HG03280 (cell line): Measurements from ENCODE around the gene TRMT1.

ENCODE experiments used
- ATAC-seq: cut with Tn5 transposase; IDR thresholded peaks from one replicate; pipeline ENCODE4 v1.9.1; 2021; ENCODE audit warnings: mild to moderate bottlenecking, moderate library complexity; ENCODE audit not compliant: unreplicated experiment

TRMT1 gene

DNA sequence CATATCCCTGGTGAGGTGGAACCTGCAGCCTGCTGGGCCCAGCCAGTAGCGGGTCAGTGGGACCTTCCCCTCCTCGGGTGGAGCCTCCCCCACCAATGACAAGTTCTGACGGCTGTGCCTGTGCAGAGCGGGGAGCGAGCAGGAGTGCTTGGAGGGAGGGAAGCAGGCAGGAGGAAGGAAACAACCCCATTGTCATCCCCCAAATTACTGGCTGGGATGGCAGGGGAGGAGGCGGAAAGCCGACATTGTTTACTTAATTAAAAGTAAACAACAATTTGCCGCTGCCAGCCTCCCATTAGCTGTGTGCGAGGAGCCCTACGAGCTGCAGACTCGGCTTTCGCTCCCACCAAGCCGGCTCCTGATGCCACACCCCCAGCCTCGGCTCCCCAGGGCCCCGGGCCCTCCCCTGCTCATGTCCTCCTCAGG, 59.4 kb downstream of the TRMT1 start:
- no peak for ATAC-seq

DNA sequence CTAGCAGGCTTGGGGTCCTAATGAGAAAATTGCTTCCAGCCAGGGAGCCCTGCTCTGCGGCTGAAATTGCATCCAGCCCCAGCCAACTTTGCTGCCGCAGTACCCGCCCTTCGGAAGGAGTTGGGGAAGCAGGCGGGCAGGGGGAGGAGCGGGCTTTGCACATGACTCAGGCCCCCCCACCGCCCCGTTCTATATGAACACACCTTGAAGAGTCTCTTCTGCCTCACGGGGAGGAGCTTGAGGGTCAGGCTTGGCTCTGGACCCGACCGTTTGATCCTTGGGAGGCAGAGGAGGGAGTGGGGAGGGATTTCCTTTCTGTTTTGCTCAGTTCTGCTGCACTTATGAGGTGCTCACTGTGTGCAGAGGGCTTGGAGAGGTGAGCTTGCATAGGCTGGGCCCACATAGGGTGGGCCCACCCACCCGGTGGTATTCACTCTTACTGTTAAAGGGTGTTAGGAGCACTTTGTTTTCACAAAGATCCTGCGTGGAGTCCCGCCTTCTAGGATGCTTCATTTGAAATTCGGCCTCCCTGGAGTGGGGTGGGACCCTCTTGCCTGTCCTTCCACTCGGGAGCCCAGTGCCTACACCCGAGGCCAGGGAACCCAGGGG, 60.4 kb downstream of the TRMT1 start:
- ATAC-seq: no peak

DNA sequence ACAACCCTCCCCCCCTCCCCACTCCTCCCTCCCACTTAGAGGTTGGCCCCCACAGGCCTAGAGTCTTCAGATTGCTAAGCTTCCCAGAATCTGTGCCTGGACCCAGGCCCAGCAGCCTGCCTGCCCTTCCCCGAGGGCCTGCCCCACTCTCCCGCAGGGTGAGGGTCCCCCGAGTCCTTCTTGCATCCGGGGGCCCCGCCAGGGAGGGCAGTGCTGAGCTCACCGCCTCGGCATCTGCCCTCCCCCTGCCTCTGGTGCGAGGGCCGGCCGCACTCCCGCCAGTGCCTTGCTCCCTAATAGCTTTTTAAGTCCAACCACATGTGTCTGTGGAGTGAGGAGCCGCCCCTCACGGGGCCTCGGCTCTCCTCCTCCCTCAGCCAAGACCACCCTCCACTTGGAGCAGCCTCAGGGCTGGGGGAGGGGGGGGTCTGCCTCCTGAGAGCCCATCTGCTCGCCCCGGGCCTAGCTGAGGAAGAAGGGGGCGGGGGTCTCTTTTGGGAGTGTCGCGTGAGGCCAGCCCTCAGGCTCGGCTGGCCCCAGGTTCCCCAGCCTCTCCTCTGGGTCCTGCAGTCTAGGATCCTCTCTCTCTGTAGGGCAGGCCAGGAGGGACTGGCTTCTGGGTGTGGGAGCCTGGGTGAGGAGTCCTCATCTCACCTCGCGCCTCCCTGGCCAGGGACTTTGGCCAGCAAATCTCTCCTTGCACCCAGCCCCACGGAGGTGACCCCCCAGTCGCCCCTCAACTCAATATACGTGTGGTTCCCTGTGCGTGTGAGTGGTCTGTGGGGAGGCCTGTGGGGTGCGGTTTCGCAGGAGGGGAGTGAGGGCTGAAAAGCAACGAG, 61.1 kb downstream of the TRMT1 start:
- ATAC-seq: no peak
